ENCODE measurements around the gene RELN.

The RELN gene

GRCh38 chr7:103810112-103810744 is 179.2 kb downstream of the RELN start:
- TF ChIP-seq REST (IDR thresholded peaks at IDR 0.05; ENCODE audit: insufficient read depth in 1 of 2, low read depth in 2 of 2, low read length in 2 of 2): no peak
- TF ChIP-seq POLR2AphosphoS5 (IDR thresholded peaks at IDR 0.05; ENCODE audit: low read depth, low read length): no peak
- no peak for TF ChIP-seq FOXP2 (optimal IDR thresholded peaks at IDR 0.05; ENCODE audit: borderline replicate concordance, extremely low read depth, extremely low read length, insufficient read depth)
- peak; percentile 10; the same call in 1 of the 2 replicates for TF ChIP-seq SIN3A (IDR thresholded peaks at IDR 0.05; ENCODE audit: borderline replicate concordance, insufficient read depth, low read length)
- no peak for TF ChIP-seq TAF1 (IDR thresholded peaks at IDR 0.05; ENCODE audit: borderline replicate concordance, insufficient read depth, low read length)

- TF ChIP-seq FOXP2 (optimal IDR thresholded peaks at IDR 0.05; ENCODE audit: borderline replicate concordance, extremely low read depth, extremely low read length, insufficient read depth): no peak
- TF ChIP-seq POLR2AphosphoS5 (IDR thresholded peaks at IDR 0.05; ENCODE audit: low read depth, low read length): no peak
- no peak for TF ChIP-seq SIN3A (IDR thresholded peaks at IDR 0.05; ENCODE audit: borderline replicate concordance, insufficient read depth, low read length)
- TF ChIP-seq TAF1 (IDR thresholded peaks at IDR 0.05; ENCODE audit: borderline replicate concordance, insufficient read depth, low read length): no peak
- TF ChIP-seq REST (IDR thresholded peaks at IDR 0.05; ENCODE audit: insufficient read depth in 1 of 2, low read depth in 2 of 2, low read length in 2 of 2): no peak
Observed at GRCh38 chr7:103809229-103809994, 180.0 kb downstream of the RELN start.

- no peak for TF ChIP-seq REST (IDR thresholded peaks at IDR 0.05; ENCODE audit: insufficient read depth in 1 of 2, low read depth in 2 of 2, low read length in 2 of 2)
- TF ChIP-seq FOXP2 (optimal IDR thresholded peaks at IDR 0.05; ENCODE audit: borderline replicate concordance, extremely low read depth, extremely low read length, insufficient read depth): no peak
- no peak for TF ChIP-seq TAF1 (IDR thresholded peaks at IDR 0.05; ENCODE audit: borderline replicate concordance, insufficient read depth, low read length)
- TF ChIP-seq POLR2AphosphoS5 (IDR thresholded peaks at IDR 0.05; ENCODE audit: low read depth, low read length): no peak
- no peak for TF ChIP-seq SIN3A (IDR thresholded peaks at IDR 0.05; ENCODE audit: borderline replicate concordance, insufficient read depth, low read length)
Observed at GRCh38 chr7:103805346-103805745, 184.1 kb downstream of the RELN start.

- TF ChIP-seq SIN3A (IDR thresholded peaks at IDR 0.05; ENCODE audit: borderline replicate concordance, insufficient read depth, low read length): no peak
- TF ChIP-seq REST (IDR thresholded peaks at IDR 0.05; ENCODE audit: insufficient read depth in 1 of 2, low read depth in 2 of 2, low read length in 2 of 2): no peak
Observed at GRCh38 chr7:103803631-103804030, 185.8 kb downstream of the RELN start.

All from PFSK-1 (cell line).